HepG2 (cell line): ENCODE measurements around the gene C9. TPM values are rescaled to one million over a fixed set of nuclear protein-coding genes. Genes with fewer than 3 reads are reported as not detected.

Experiments
- ATAC-seq: fragments of 200-7000 bp; cut with Tn5 transposase; 3 replicates; pipeline ENCODE4 v1.9.1; 2020; ENCODE audit warnings: mild to moderate bottlenecking, moderate library complexity
- BruUV-seq: library from RNA; stranded (reverse); fragments of 400-500 nt; replicated peaks from 2 replicates; lab custom pipeline; 2021; lab: Mats Ljungman, UMichigan
- CTCF ChIA-PET: fragments of 300-600 bp; formaldehyde crosslinking; extraction: SDS; loops from one replicate; lab custom pipeline; 2021; ENCODE audit warnings: low total read pairs, inconsistent platforms, low intra/inter-chr PET ratio; lab: Yijun Ruan, JAX
- POLR2A ChIA-PET: fragments of 350-600 bp; sonication (Branson Sonifier 250); formaldehyde crosslinking; loops from one replicate; lab custom pipeline; 2020; ENCODE audit warnings: antibody characterized with exemption, inconsistent platforms; lab: Yijun Ruan, JAX
- DNase-seq: peaks from one replicate; pipeline ENCODE4 v3.0.0-alpha.2; 2015; ENCODE audit warnings: low spot score
- FAIRE-seq: peaks from 3 replicates; lab custom pipeline; 2011; peaks lifted over from hg19 to GRCh38; lab: Jason Lieb, UNC
- H2AFZ ChIP-seq: one replicate; pipeline ENCODE4 v1.6.1; 2011; ENCODE audit warnings: low read length, inconsistent platforms
- H3K27ac ChIP-seq: fragments of 300-600 bp; 3 replicates; pipeline ENCODE4 v1.8.0; 2011; ENCODE audit warnings: mixed run types, mild to moderate bottlenecking, mixed read lengths, low read length, inconsistent platforms; ENCODE audit not compliant: insufficient read depth; ENCODE audit errors: extremely low read length
- H3K27me3 ChIP-seq, 2 experiments: fragments of 200-600 bp in 1 of 2; 2 replicates in 1 of 2; 3 replicates in 1 of 2; pipeline versions ENCODE4 v1.6.0 to v1.8.0; 2011; ENCODE audit warnings: low read length in 2 of 2, mild to moderate bottlenecking in 2 of 2, moderate library complexity in 2 of 2, inconsistent platforms in 1 of 2; ENCODE audit not compliant: insufficient read depth in 2 of 2, control insufficient read depth in 1 of 2
- H3K36me3 ChIP-seq, 2 experiments: fragments of 200-600 bp in 1 of 2; replicated peaks in 1 of 2; 2 replicates in 1 of 2; 3 replicates in 1 of 2; pipeline versions ENCODE4 v1.5.1 to v1.8.0; 2011; ENCODE audit warnings: low read length in 2 of 2, inconsistent platforms in 1 of 2; ENCODE audit not compliant: insufficient read depth in 2 of 2, control insufficient read depth in 1 of 2
- H3K4me1 ChIP-seq: 2 replicates; pipeline ENCODE4 v1.5.1; 2012; ENCODE audit warnings: low read length, inconsistent platforms; ENCODE audit not compliant: insufficient read depth
- H3K4me2 ChIP-seq: 2 replicates; pipeline ENCODE4 v1.6.0; 2011; ENCODE audit warnings: low read depth, low read length, inconsistent platforms
- H3K4me3 ChIP-seq, 3 experiments: fragments of 200-600 bp in 1 of 3; sonication (generic), shearing (Covaris generic) in 1 of 3; replicated peaks in 1 of 3; 2 replicates each; pipeline ENCODE4 v1.5.1; 2011 to 2016; ENCODE audit warnings: low read length in 3 of 3, inconsistent platforms in 2 of 3, low read depth in 2 of 3, mild to moderate bottlenecking in 2 of 3, control low read depth in 1 of 3, mixed read lengths in 1 of 3; ENCODE audit not compliant: insufficient read depth in 1 of 3
- H3K79me2 ChIP-seq: one replicate; pipeline ENCODE4 v1.6.1; 2011; ENCODE audit warnings: low read length, inconsistent platforms; ENCODE audit not compliant: insufficient read depth
- H3K9ac ChIP-seq: 2 replicates; pipeline ENCODE4 v1.6.0; 2011; ENCODE audit warnings: mild to moderate bottlenecking, low read depth, low read length, inconsistent platforms; ENCODE audit not compliant: insufficient read depth
- H3K9me3 ChIP-seq: 2 replicates; pipeline ENCODE4 v1.5.1; 2012; ENCODE audit warnings: mild to moderate bottlenecking, low read length
- H4K20me1 ChIP-seq: 2 replicates; pipeline ENCODE4 v1.6.0; 2011; ENCODE audit warnings: inconsistent platforms, mild to moderate bottlenecking, low read length, moderate library complexity; ENCODE audit not compliant: insufficient read depth
- AKAP8 ChIP-seq: sonication (generic); formaldehyde crosslinking; IDR thresholded peaks from 2 replicates; pipeline ENCODE4 v1.5.1; 2020; ENCODE audit warnings: mild to moderate bottlenecking, missing genetic modification reagents
- ATF1 ChIP-seq: IDR thresholded peaks from 2 replicates; pipeline ENCODE4 v1.6.1; 2016; ENCODE audit warnings: mild to moderate bottlenecking, control low read depth
- CBFB ChIP-seq: sonication (generic); formaldehyde crosslinking; IDR thresholded peaks from 2 replicates; pipeline ENCODE4 v1.4.0; 2020; ENCODE audit warnings: missing genetic modification reagents
- DZIP1 ChIP-seq: sonication (generic); formaldehyde crosslinking; IDR thresholded peaks from 2 replicates; pipeline ENCODE4 v1.5.0; 2020; ENCODE audit warnings: mild to moderate bottlenecking, missing genetic modification reagents
- GLI4 ChIP-seq: sonication (generic); formaldehyde crosslinking; IDR thresholded peaks from 2 replicates; pipeline ENCODE4 v1.5.1; 2020; ENCODE audit warnings: missing genetic modification reagents, mild to moderate bottlenecking, moderate library complexity, borderline replicate concordance
- HMGXB3 ChIP-seq: sonication (generic); formaldehyde crosslinking; IDR thresholded peaks from 2 replicates; pipeline ENCODE4 v1.4.0; 2020; ENCODE audit warnings: missing genetic modification reagents, borderline replicate concordance
- MZF1 ChIP-seq: sonication (generic); formaldehyde crosslinking; IDR thresholded peaks from 2 replicates; pipeline ENCODE4 v1.8.1; 2023; ENCODE audit warnings: mild to moderate bottlenecking, missing genetic modification reagents, borderline replicate concordance
- NR1H2 ChIP-seq: sonication (generic); formaldehyde crosslinking; IDR thresholded peaks from 2 replicates; pipeline ENCODE4 v1.8.1; 2022; ENCODE audit warnings: low read depth, missing genetic modification reagents, borderline replicate concordance
- SALL2 ChIP-seq: sonication (generic); formaldehyde crosslinking; IDR thresholded peaks from 2 replicates; pipeline ENCODE4 v1.8.1; 2023; ENCODE audit warnings: mild to moderate bottlenecking, missing genetic modification reagents, inconsistent platforms
- SP140L ChIP-seq: sonication (generic); formaldehyde crosslinking; IDR thresholded peaks from 2 replicates; pipeline ENCODE4 v1.4.0; 2020; ENCODE audit warnings: missing genetic modification reagents, borderline replicate concordance
- ZBTB20 ChIP-seq: sonication (generic); formaldehyde crosslinking; IDR thresholded peaks from 2 replicates; pipeline ENCODE4 v1.8.1; 2023; ENCODE audit warnings: missing genetic modification reagents, low read depth, mild to moderate bottlenecking, borderline replicate concordance
- ZNF570 ChIP-seq: sonication (generic); formaldehyde crosslinking; IDR thresholded peaks from 2 replicates; pipeline ENCODE4 v1.4.0; 2020; ENCODE audit warnings: mild to moderate bottlenecking, missing genetic modification reagents, borderline replicate concordance
- ZNF616 ChIP-seq: sonication (generic); formaldehyde crosslinking; IDR thresholded peaks from 2 replicates; pipeline ENCODE4 v1.5.0; 2020; ENCODE audit warnings: low read depth, mild to moderate bottlenecking, missing genetic modification reagents
- ZNF691 ChIP-seq: sonication (generic); formaldehyde crosslinking; IDR thresholded peaks from 2 replicates; pipeline ENCODE4 v1.4.0; 2020; ENCODE audit warnings: missing genetic modification reagents, low read depth, mild to moderate bottlenecking, borderline replicate concordance
- ZNF850 ChIP-seq: sonication (generic); formaldehyde crosslinking; conservative IDR thresholded peaks from 2 replicates; pipeline ENCODE4 v1.9.0; 2021; ENCODE audit warnings: mild to moderate bottlenecking, missing genetic modification reagents
- WGBS: methylation state at CpG from one replicate; pipeline ENCODE4 v1.1.6; 2017; ENCODE audit warnings: low lambda C conversion rate; 5-methylcytosine and 5-hydroxymethylcytosine counted together
- in situ Hi-C: cut with HindIII; loops from 2 replicates; pipeline ENCODE4 v1.10.0; 2017; ENCODE audit warnings: low pct_unique_long_range_greater_than_20kb; ENCODE audit not compliant: extremely low pct_ligation_motif_present
- intact Hi-C: fragments of 100-400 bp; cut with micrococcal nuclease; formaldehyde crosslinking; loops from one replicate; pipeline ENCODE4 v1.10.0; 2022; ENCODE audit not compliant: unreplicated experiment
- polyA plus RNA-seq, 8 experiments: library from polyadenylated mRNA; depleted of rRNA in 3 of 8; stranded (reverse) in 7 of 8; unstranded in 1 of 8; fragments of >200 nt; fragmentation: Illumina TruSeq in 4 of 8; extraction: Trizol in 4 of 8; gene quantifications; 2 replicates each; pipeline versions ENCODE4 v1.2.1 to v1.2.3, GENCODE V29; 2011 to 2016; ENCODE audit warnings: low read depth in 4 of 8, missing spikeins in 1 of 8, mixed read lengths in 1 of 8; ENCODE audit not compliant: insufficient read depth in 1 of 8
- total RNA-seq, 5 experiments: library from RNA; depleted of rRNA; stranded (reverse); fragments of >200 nt; fragmentation: Illumina TruSeq; extraction: Trizol; gene quantifications; 2 replicates each; pipeline ENCODE4 v1.2.3, GENCODE V29; 2016; ENCODE audit warnings: low read depth in 1 of 5

The C9 gene
- total and polyA plus RNA-seq, 2 of the 13 experiments (the other 11 are each of a cell fraction or from before 2014, with no cell fraction given), result not detected

GRCh38 chr5:39274398-39275085 lies 89.8 kb downstream of the C9 start:
- no peak overlapping the region for H3K9ac ChIP-seq
- DNase-seq (no peak), ATAC-seq (no peak), FAIRE-seq (no peak)
- no peak overlapping the region for H3K4me2 ChIP-seq
- H3K4me1 ChIP-seq, result no peaks in the 10 kb centered on the region
- H4K20me1 ChIP-seq, result no peaks in the 10 kb centered on the region
- H3K9me3 ChIP-seq, result no peaks in the 10 kb centered on the region
- 18% methylated on average over 2 of the region's 2 CpGs for WGBS
- no peak overlapping the region for H3K27ac ChIP-seq
- in situ Hi-C loops (no loop called here), intact Hi-C loops (no loop called here)
- CTCF ChIA-PET, result no interaction called here
- H3K36me3 ChIP-seq, result no peaks in the 10 kb centered on the region
- no TSS peak for BruUV-seq
- H3K79me2 ChIP-seq, result no peaks in the 10 kb centered on the region
- POLR2A ChIA-PET, result no interaction called here
- H2AFZ ChIP-seq, result no peak overlapping the region
- no peaks in the 10 kb centered on the region for H3K27me3 ChIP-seq
- no peak overlapping the region for H3K4me3 ChIP-seq
- TF ChIP-seq ZNF691 (CRISPR knock-in tag), result no peak
- TF ChIP-seq AKAP8 (CRISPR knock-in tag), result no peak
- no peak for TF ChIP-seq ZNF616 (CRISPR knock-in tag)
- TF ChIP-seq ZNF570 (CRISPR knock-in tag), result no peak
- TF ChIP-seq MZF1 (CRISPR knock-in tag), result no peak
- TF ChIP-seq ZBTB20, result no peak
- TF ChIP-seq SALL2 (CRISPR knock-in tag), result no peak
- TF ChIP-seq ATF1, result no peak
- no peak for TF ChIP-seq ZNF850
- no peak for TF ChIP-seq NR1H2 (CRISPR knock-in tag)
- TF ChIP-seq GLI4 (CRISPR knock-in tag), result no peak
- TF ChIP-seq DZIP1, result no peak
- no peak for TF ChIP-seq HMGXB3 (CRISPR knock-in tag)
- TF ChIP-seq CBFB (CRISPR knock-in tag), result no peak
- TF ChIP-seq SP140L (CRISPR knock-in tag), result no peak
